GDM1 (cell line): Measurements from ENCODE around the gene PHYKPL.
"Not testable (repeated sequence)": the region's sequence is repeated elsewhere in the genome, so short reads cannot be mapped to it uniquely, and the experiment has no call there.

ENCODE experiments used
- DNase-seq: peaks from one replicate; lab custom pipeline; 2025; lab: John Stamatoyannopoulos, UW

PHYKPL gene

GRCh38 chr5:178264044-178264443, 31.4 kb upstream of the PHYKPL start:
- DNase-seq, result no peak

- no peak for DNase-seq
Observed at GRCh38 chr5:178261666-178262600, 29.3 kb upstream of the PHYKPL start.

- DNase-seq, result no peak
Observed at GRCh38 chr5:178259623-178260536, 27.3 kb upstream of the PHYKPL start.

GRCh38 chr5:178257650-178258049, 25.0 kb upstream of the PHYKPL start:
- no peak for DNase-seq

GRCh38 chr5:178256746-178257145, 24.1 kb upstream of the PHYKPL start:
- no peak for DNase-seq

GRCh38 chr5:178253632-178254031, 21.0 kb upstream of the PHYKPL start:
- not testable (repeated sequence) for DNase-seq

GRCh38 chr5:178252258-178252657, 19.7 kb upstream of the PHYKPL start:
- DNase-seq, result no peak

- no peak for DNase-seq
Observed at GRCh38 chr5:178250263-178250662, 17.7 kb upstream of the PHYKPL start.

GRCh38 chr5:178249191-178249989, 16.8 kb upstream of the PHYKPL start:
- peak; percentile 47 for DNase-seq

GRCh38 chr5:178248750-178249149, 16.1 kb upstream of the PHYKPL start:
- DNase-seq, result no peak

- no peak for DNase-seq
Observed at GRCh38 chr5:178247481-178248456, 15.2 kb upstream of the PHYKPL start.

GRCh38 chr5:178246624-178247279, 14.2 kb upstream of the PHYKPL start:
- DNase-seq, result no peak

- DNase-seq, result no peak
Observed at GRCh38 chr5:178245389-178245788, 12.8 kb upstream of the PHYKPL start.

- no peak for DNase-seq
Observed at GRCh38 chr5:178244576-178244975, 12.0 kb upstream of the PHYKPL start.

- DNase-seq, result no peak
Observed at GRCh38 chr5:178242416-178242815, 9.8 kb upstream of the PHYKPL start.

GRCh38 chr5:178241688-178242231, 9.2 kb upstream of the PHYKPL start:
- DNase-seq, result no peak

GRCh38 chr5:178241231-178241663, 8.6 kb upstream of the PHYKPL start:
- DNase-seq, result peak; percentile 98

GRCh38 chr5:178240766-178241165, 8.2 kb upstream of the PHYKPL start:
- peak; percentile 62 for DNase-seq

GRCh38 chr5:178240341-178240741, 7.7 kb upstream of the PHYKPL start:
- no peak for DNase-seq
